K562 (cell line): ENCODE results near the gene ZNF565. TPM values are rescaled to one million over a fixed set of nuclear protein-coding genes. Genes with fewer than 3 reads are reported as not detected.

Experiments
- CHD2 ChIP-seq: IDR thresholded peaks from 2 replicates; pipeline ENCODE4 v1.6.1; 2011; ENCODE audit warnings: low read depth, low read length
- ETV1 ChIP-seq: fragments of 450-650 bp; conservative IDR thresholded peaks from 2 replicates; pipeline ENCODE4 v1.6.1; 2016; ENCODE audit warnings: missing genetic modification characterization, control low read depth, low read depth, missing compliant biosample characterization
- FOXA1 ChIP-seq: fragments of 450-650 bp; IDR thresholded peaks from 2 replicates; pipeline ENCODE4 v1.6.1; 2016; ENCODE audit warnings: mild to moderate bottlenecking, borderline replicate concordance
- HDAC6 ChIP-seq: IDR thresholded peaks from 2 replicates; pipeline ENCODE4 v1.6.1; 2012; ENCODE audit warnings: low read depth, mild to moderate bottlenecking, control low read depth, inconsistent platforms, low read length, moderate library complexity
- HMGXB4 ChIP-seq: sonication (generic); formaldehyde crosslinking; IDR thresholded peaks from 2 replicates; pipeline ENCODE4 v1.8.1; 2023; ENCODE audit warnings: mild to moderate bottlenecking, missing genetic modification reagents
- HNRNPK ChIP-seq: fragments of 200-400 bp; formaldehyde crosslinking; IDR thresholded peaks from one replicate; pipeline ENCODE4 v1.6.1; 2018; ENCODE audit warnings: mild to moderate bottlenecking, low read depth, low read length; ENCODE audit not compliant: poor library complexity, severe bottlenecking
- IFI16 ChIP-seq: fragments of 250-450 bp; sonication (Bioruptor Pico); IDR thresholded peaks from 2 replicates; pipeline ENCODE4 v2.1.2; 2022; ENCODE audit warnings: mild to moderate bottlenecking, inconsistent platforms
- NCOA6 ChIP-seq: fragments of 450-650 bp; IDR thresholded peaks from 2 replicates; pipeline ENCODE4 v1.6.1; 2017; ENCODE audit warnings: mild to moderate bottlenecking
- NRF1 ChIP-seq, 2 experiments: fragments of 450-650 bp; IDR thresholded peaks in 1 of 2; conservative IDR thresholded peaks in 1 of 2; 2 replicates each; pipeline ENCODE4 v1.6.1; 2014; ENCODE audit warnings: mild to moderate bottlenecking in 2 of 2
- PRMT5 ChIP-seq: sonication (generic); formaldehyde crosslinking; IDR thresholded peaks from 2 replicates; pipeline ENCODE4 v1.5.0; 2020; ENCODE audit warnings: missing genetic modification reagents
- RB1 ChIP-seq: fragments of 450-650 bp; IDR thresholded peaks from 2 replicates; pipeline ENCODE4 v1.6.1; 2017; ENCODE audit warnings: low read depth, mild to moderate bottlenecking
- RERE ChIP-seq: sonication (generic); formaldehyde crosslinking; IDR thresholded peaks from 2 replicates; pipeline ENCODE4 v1.8.0; 2023; ENCODE audit warnings: missing genetic modification reagents, mild to moderate bottlenecking, borderline replicate concordance
- SAFB ChIP-seq: fragments of 200-400 bp; formaldehyde crosslinking; IDR thresholded peaks from 2 replicates; pipeline ENCODE4 v1.6.1; 2017; ENCODE audit warnings: low read depth, low read length, borderline replicate concordance
- TCF3 ChIP-seq: sonication (generic); formaldehyde crosslinking; IDR thresholded peaks from 2 replicates; pipeline ENCODE4 v1.4.0; 2020; ENCODE audit warnings: mild to moderate bottlenecking, missing genetic modification reagents
- ZBTB17 ChIP-seq: fragments of 450-650 bp; formaldehyde crosslinking; IDR thresholded peaks from 2 replicates; pipeline ENCODE4 v1.4.0; 2020; ENCODE audit warnings: mild to moderate bottlenecking
- ZNF444 ChIP-seq: fragments of 250-450 bp; sonication (Bioruptor Pico); IDR thresholded peaks from 2 replicates; pipeline ENCODE4 v1.4.0; 2020; ENCODE audit warnings: mild to moderate bottlenecking, moderate library complexity
- polyA plus RNA-seq, 8 experiments: library from polyadenylated mRNA; depleted of rRNA in 4 of 8; stranded (reverse) in 5 of 8; unstranded in 3 of 8; fragments of >200 nt; fragmentation: Nextera tagmentation in 2 of 8; fragmentation: Illumina TruSeq in 1 of 8; extraction: Ambion mirVana in 2 of 8; extraction: Trizol in 1 of 8; gene quantifications; 2 replicates each; pipeline versions ENCODE4 v1.2.1 to v1.2.3, GENCODE V29; 2011 to 2014; ENCODE audit warnings: inconsistent platforms in 1 of 8, missing spikeins in 1 of 8
- total RNA-seq, 7 experiments: library from RNA; depleted of rRNA in 6 of 7; stranded (reverse); fragments of >200 nt in 6 of 7; fragmentation: Illumina TruSeq in 2 of 7; extraction: Trizol in 2 of 7; gene quantifications; 2 replicates each; pipeline versions ENCODE4 v1.2.1 to v1.2.3, GENCODE V29; 2011 to 2021; ENCODE audit warnings: low replicate concordance in 1 of 7
- TF ChIP-seq, protein P1 (sequence below), 2 experiments: fragments of 150-350 bp in 1 of 2; IDR thresholded peaks; 2 replicates each; pipeline ENCODE4 v1.6.1; 2012 to 2016; ENCODE audit warnings: low read depth in 2 of 2, low read length in 2 of 2, mild to moderate bottlenecking in 1 of 2, moderate library complexity in 1 of 2

ZNF565 gene
- total and polyA plus RNA-seq, 9 of the 15 experiments (the other 6 are each of a cell fraction or from before 2014, with no cell fraction given), result 1.3 to 3.2 (median 2.6) TPM

DNA sequence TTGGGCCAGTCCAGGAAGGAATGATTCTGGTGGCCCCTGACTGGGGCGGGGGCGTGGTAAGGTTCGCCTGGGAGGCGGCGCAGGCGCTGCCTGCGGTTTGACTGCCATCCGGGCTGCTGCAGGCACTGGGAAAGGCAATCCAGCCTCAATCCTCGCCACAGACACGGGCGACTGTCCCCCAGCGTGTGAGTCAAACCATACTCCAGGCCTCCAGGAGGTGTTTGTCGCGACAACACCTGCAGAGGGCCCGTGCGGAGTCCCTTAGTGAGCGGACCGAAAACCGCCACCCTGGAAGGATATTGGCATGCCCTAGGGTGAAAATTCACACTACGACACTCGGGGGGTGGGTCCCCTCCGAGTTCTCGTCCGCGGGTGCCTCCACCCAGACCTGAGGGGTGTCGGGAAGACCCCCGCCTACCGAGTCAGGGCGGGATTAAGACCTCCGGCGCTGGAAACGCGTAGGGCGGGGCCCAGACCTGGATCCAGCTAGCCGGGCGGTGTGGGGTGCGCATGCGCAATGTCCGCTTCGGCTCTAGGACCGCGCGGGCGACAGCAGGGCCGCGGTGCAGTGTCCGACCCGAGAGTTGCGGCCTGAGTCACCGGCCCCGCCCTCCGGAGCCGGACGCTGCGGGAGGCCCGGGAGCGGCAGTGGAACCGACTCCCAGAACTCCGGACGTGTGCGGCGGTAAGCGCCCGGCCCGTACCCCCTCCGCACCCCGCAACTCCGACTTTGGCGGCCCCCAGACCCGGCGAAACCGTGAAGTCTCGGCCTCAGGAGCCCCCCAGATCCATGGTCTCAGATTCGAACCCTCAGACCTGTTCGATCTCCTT, 74.8 kb downstream of the ZNF565 start, which contains the start of gene CAPNS1 (continued):
- no peak for TF ChIP-seq IFI16
- TF ChIP-seq FOXA1, result no peak
- no peak; the same call in 1 of the 2 replicates for TF ChIP-seq TCF3
- peak; percentile 98 for TF ChIP-seq NRF1 (conservative IDR thresholded peaks at IDR 0.05 in 1 of 2, IDR thresholded peaks at IDR 0.05 in 1 of 2)
- no peak; the same call in none of the 2 replicates for TF ChIP-seq CHD2
- no peak for TF ChIP-seq HNRNPK
- 0 out of 2 replicates have a peak, but pooled peaks have one; percentile 42 for TF ChIP-seq HMGXB4 (CRISPR knock-in tag)
- TF ChIP-seq HDAC6, result no peak
- TF ChIP-seq NCOA6, result no peak
- no peak for TF ChIP-seq ZNF444 (CRISPR knock-in tag)
- TF ChIP-seq RERE (CRISPR knock-in tag), result 0 out of 2 replicates have a peak, but pooled peaks have one; percentile 66
- peak; percentile 72; the same call in 1 of the 2 replicates for TF ChIP-seq ETV1 (tag)
- peak; percentile 93 for TF ChIP-seq RB1
- no peak for TF ChIP-seq PRMT5 (CRISPR knock-in tag)
- TF ChIP-seq, protein P1, sequence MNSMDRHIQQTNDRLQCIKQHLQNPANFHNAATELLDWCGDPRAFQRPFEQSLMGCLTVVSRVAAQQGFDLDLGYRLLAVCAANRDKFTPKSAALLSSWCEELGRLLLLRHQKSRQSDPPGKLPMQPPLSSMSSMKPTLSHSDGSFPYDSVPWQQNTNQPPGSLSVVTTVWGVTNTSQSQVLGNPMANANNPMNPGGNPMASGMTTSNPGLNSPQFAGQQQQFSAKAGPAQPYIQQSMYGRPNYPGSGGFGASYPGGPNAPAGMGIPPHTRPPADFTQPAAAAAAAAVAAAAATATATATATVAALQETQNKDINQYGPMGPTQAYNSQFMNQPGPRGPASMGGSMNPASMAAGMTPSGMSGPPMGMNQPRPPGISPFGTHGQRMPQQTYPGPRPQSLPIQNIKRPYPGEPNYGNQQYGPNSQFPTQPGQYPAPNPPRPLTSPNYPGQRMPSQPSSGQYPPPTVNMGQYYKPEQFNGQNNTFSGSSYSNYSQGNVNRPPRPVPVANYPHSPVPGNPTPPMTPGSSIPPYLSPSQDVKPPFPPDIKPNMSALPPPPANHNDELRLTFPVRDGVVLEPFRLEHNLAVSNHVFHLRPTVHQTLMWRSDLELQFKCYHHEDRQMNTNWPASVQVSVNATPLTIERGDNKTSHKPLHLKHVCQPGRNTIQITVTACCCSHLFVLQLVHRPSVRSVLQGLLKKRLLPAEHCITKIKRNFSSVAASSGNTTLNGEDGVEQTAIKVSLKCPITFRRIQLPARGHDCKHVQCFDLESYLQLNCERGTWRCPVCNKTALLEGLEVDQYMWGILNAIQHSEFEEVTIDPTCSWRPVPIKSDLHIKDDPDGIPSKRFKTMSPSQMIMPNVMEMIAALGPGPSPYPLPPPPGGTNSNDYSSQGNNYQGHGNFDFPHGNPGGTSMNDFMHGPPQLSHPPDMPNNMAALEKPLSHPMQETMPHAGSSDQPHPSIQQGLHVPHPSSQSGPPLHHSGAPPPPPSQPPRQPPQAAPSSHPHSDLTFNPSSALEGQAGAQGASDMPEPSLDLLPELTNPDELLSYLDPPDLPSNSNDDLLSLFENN (IDR thresholded peaks at IDR 0.05; ENCODE audit: low read depth in 2 of 2, low read length in 2 of 2), result peak in 1 of 2 experiments; percentile 27; a peak in 1 of 4 replicates
- TF ChIP-seq SAFB, result peak; percentile 57; the same call in 1 of the 2 replicates
- TF ChIP-seq ZBTB17, result peak; percentile 23; the same call in 1 of the 2 replicates
